ENCODE results near the gene GLIS1. TPM values are rescaled to one million over a fixed set of nuclear protein-coding genes. Genes with fewer than 3 reads are reported as not detected.

The GLIS1 gene
- total and polyA plus RNA-seq, 9 donors = 0.04 to 0.42 (median 0.08) TPM; not detected in 3

DNA sequence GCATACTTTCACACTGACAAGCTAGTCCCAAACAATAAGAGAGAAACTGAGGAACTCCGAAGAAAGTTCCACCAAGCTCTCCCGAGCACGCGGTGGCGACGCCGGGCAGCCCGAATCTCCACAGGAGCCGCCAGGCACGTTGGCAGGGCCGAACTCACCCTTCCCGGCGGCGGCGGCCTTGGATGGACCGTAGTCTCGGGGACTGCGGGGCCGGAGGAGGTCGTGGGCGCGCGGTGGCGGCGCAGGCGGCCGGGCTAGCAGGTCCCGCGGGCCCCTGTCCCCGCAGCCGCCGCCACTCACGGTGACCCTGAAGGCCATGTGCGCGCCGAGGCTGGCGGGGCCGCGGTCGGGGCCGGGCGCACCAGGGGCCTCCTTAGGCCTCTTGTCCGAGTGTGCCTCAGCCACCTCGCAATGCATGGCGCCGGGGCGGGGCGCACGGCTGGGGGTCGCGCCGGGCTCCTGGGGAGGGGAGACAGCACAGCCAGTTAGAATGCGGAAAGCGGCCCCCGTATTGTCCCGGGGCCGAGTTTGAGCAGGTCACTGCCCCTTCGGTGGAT is 1.2 kb downstream of the GLIS1 start:
- WGBS (ENCODE audit: insufficient coverage) = 5% methylated on average over 58 of the region's 58 CpGs
- H3K27ac ChIP-seq (ENCODE audit: low read length) = no peak overlapping the region
- no peak for DNase-seq
- no peaks in the 10 kb centered on the region for H3K36me3 ChIP-seq (ENCODE audit: control insufficient read depth, insufficient read depth, low read length)
- no peak overlapping the region for H3K4me3 ChIP-seq (ENCODE audit: low read length)
- H3K27me3 ChIP-seq (ENCODE audit: control insufficient read depth, insufficient read depth, low read length) = peaks cover 77% of the 10 kb centered on the region
- H3K4me1 ChIP-seq (ENCODE audit: control insufficient read depth, insufficient read depth, low read length) = peaks cover 17% of the 10 kb centered on the region
- peaks cover 1% of the 10 kb centered on the region for H3K9me3 ChIP-seq (replicated peaks; ENCODE audit: control insufficient read depth, low read depth, low read length)

DNA sequence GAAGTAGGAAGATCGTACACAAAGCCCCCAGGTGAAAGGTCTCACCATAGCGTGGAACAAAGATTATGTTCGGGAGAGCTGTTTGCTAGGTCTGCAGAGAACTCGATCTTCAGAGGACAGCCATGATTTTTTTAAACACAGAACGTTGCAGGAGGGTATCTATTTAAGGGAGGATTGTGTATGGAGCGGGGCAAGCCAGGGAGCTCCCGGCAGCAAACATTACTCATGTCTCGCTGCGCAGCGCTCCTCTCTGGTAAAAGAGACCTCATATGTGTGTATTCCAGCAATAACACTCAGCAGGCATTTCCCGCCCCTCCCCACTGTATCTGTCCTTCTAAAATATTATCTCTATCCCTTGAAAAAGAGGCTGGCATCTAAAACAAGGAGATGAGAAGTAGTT is 2.7 kb downstream of the GLIS1 start:
- H3K4me1 ChIP-seq (ENCODE audit: control insufficient read depth, insufficient read depth, low read length) = peaks cover 17% of the 10 kb centered on the region
- H3K27ac ChIP-seq (ENCODE audit: low read length) = no peak overlapping the region
- peaks cover 78% of the 10 kb centered on the region for H3K27me3 ChIP-seq (ENCODE audit: control insufficient read depth, insufficient read depth, low read length)
- H3K4me3 ChIP-seq (ENCODE audit: low read length) = no peak overlapping the region
- no peaks in the 10 kb centered on the region for H3K9me3 ChIP-seq (replicated peaks; ENCODE audit: control insufficient read depth, low read depth, low read length)
- DNase-seq = no peak
- H3K36me3 ChIP-seq (ENCODE audit: control insufficient read depth, insufficient read depth, low read length) = no peaks in the 10 kb centered on the region
- WGBS (ENCODE audit: insufficient coverage) = 64% methylated on average over 7 of the region's 11 CpGs

DNA sequence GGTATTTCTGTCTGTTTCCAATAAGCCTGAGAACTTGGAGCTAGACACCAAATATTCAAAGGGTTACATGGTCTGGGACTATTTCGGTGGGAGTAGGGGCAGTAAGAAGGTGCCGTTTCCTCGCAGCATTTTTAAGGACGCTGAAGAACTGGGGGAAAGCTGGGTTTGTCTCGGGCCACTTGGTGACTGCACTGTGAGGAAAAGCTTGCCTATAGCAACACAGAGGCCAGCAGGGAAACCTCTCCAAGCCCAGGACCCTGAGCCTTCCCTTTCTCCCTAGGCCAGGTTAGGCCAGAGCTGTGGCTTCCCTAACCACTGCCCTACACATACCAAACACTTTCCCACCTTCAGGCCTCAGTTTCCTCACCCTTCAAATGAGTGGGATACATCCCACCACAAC is 3.3 kb downstream of the GLIS1 start:
- H3K4me3 ChIP-seq (ENCODE audit: low read length) = no peak overlapping the region
- no peak for DNase-seq
- peaks cover 81% of the 10 kb centered on the region for H3K27me3 ChIP-seq (ENCODE audit: control insufficient read depth, insufficient read depth, low read length)
- H3K4me1 ChIP-seq (ENCODE audit: control insufficient read depth, insufficient read depth, low read length) = peaks cover 17% of the 10 kb centered on the region
- no peak overlapping the region for H3K27ac ChIP-seq (ENCODE audit: low read length)
- no peaks in the 10 kb centered on the region for H3K9me3 ChIP-seq (replicated peaks; ENCODE audit: control insufficient read depth, low read depth, low read length)
- no peaks in the 10 kb centered on the region for H3K36me3 ChIP-seq (ENCODE audit: control insufficient read depth, insufficient read depth, low read length)
- 59% methylated on average over 3 of the region's 5 CpGs for WGBS (ENCODE audit: insufficient coverage)

DNA sequence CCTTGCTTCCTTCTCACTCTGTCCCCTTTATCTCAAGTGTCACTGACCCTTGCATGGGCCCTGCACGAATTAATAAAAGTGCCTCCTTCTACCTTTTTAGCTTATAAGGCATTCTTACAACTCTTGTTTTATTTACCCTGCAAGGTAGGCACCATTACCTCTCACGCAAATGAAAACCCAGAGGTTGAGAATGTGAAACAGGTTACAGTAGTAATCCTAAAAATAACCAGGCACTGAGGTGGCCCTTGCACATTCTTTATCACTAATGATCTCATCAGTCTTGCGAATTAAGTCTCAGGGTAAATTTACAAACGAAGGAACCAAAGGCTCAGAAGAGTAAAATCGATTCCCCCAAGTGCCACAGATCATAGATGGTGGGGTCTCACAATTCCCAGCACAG is 3.7 kb downstream of the GLIS1 start:
- no peaks in the 10 kb centered on the region for H3K9me3 ChIP-seq (replicated peaks; ENCODE audit: control insufficient read depth, low read depth, low read length)
- peaks cover 17% of the 10 kb centered on the region for H3K4me1 ChIP-seq (ENCODE audit: control insufficient read depth, insufficient read depth, low read length)
- no peak overlapping the region for H3K27ac ChIP-seq (ENCODE audit: low read length)
- no peak overlapping the region for H3K4me3 ChIP-seq (ENCODE audit: low read length)
- H3K36me3 ChIP-seq (ENCODE audit: control insufficient read depth, insufficient read depth, low read length) = no peaks in the 10 kb centered on the region
- peaks cover 81% of the 10 kb centered on the region for H3K27me3 ChIP-seq (ENCODE audit: control insufficient read depth, insufficient read depth, low read length)
- no peak for DNase-seq
- WGBS (ENCODE audit: insufficient coverage) = 75% methylated on average over 2 of the region's 5 CpGs

DNA sequence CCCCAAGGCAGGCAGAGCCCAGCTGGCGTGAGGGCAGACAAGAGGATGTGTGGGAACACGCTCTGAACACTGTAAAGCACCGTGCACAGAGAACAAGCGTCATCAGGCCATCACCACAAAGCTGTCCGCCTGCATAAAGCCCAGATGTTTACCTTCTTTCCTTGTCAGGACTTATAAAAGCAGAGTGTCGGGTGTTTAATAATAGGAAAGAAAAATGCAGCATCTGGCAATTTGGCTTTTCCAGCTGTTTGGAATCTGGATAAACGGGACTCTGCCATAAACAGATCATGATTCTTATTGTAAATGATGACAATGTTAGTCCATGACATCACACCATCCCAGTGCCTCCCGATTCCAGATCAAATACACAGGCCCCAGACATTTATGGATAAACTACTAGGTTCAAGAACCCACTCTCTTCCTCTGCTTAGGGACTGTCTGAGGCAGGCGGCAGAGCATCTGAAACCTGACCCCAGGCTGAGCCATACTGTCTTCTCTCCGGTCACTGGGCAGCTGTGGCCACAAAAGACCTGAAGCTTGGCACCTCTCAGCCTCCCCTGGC is 4.2 kb downstream of the GLIS1 start:
- H3K4me3 ChIP-seq (ENCODE audit: low read length) = no peak overlapping the region
- WGBS (ENCODE audit: insufficient coverage) = 51% methylated on average over 4 of the region's 10 CpGs
- H3K27ac ChIP-seq (ENCODE audit: low read length) = no peak overlapping the region
- H3K27me3 ChIP-seq (ENCODE audit: control insufficient read depth, insufficient read depth, low read length) = peaks cover 79% of the 10 kb centered on the region
- peaks cover 14% of the 10 kb centered on the region for H3K4me1 ChIP-seq (ENCODE audit: control insufficient read depth, insufficient read depth, low read length)
- H3K9me3 ChIP-seq (replicated peaks; ENCODE audit: control insufficient read depth, low read depth, low read length) = no peaks in the 10 kb centered on the region
- DNase-seq = no peak
- no peaks in the 10 kb centered on the region for H3K36me3 ChIP-seq (ENCODE audit: control insufficient read depth, insufficient read depth, low read length)

DNA sequence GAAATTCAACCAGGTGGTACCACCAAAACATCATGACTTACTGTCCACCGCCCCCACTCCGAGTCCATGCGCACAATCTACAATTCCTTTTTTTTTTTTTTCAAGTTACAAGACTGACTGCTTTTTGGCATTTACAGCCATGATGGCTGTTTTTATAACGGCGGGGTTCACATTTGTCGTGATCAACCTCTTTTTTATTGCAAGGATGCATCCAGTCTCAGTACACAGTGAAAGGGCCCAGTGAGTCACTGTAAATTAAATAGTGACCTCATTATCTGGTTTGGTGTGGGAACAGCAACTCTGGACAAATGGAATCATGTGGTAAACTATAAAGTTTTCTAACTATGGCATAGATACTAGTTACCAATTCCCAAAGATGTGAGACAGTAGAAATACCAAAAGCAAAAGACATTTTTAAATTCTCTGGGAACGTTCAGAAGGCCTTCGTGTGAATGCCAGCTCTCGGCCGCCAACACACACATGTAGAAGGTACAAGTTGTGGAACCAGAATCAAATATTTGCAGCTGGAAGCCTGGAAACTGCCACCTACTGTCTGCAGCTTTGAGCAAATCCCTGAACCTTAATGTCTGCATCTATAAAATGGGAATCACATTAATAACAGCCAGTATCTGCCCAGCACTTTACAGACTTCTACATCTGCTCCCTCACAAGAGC is 4.9 kb downstream of the GLIS1 start:
- no peak for DNase-seq
- 87% methylated on average over 7 of the region's 10 CpGs for WGBS (ENCODE audit: insufficient coverage)

DNA sequence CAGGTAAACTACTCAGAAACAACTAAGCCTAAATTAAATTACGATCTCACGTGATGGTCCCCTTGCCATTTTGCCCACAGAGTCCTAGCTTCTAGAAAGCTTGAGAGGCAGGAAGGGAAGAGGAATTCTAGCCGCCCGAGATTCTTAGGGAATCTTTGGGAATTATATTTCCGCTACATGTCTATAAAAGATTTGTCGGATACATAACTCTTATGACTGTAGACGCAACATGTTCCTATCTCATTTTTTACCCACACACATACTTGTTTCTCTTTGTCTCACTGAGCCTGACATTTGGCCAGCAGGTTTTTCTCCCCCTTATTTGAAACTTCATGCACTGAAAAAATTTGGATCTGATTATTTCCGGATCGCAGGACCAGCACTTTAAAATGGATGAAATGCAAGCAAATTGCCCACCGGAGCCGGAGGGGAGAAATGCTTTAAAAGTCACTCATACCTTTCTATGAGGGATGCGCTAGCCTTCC is 5.5 kb downstream of the GLIS1 start:
- Histone ChIP-seq H3K4me3 (ENCODE audit: low read length) (no peak overlapping the region), H3K27ac (ENCODE audit: low read length) (no peak overlapping the region), H3K4me1 (ENCODE audit: control insufficient read depth, insufficient read depth, low read length) (peaks cover 6% of the 10 kb centered on the region), H3K9me3 (replicated peaks; ENCODE audit: control insufficient read depth, low read depth, low read length) (no peaks in the 10 kb centered on the region), H3K36me3 (ENCODE audit: control insufficient read depth, insufficient read depth, low read length) (no peaks in the 10 kb centered on the region), H3K27me3 (ENCODE audit: control insufficient read depth, insufficient read depth, low read length) (peaks cover 76% of the 10 kb centered on the region)
- WGBS (ENCODE audit: insufficient coverage) = 100% methylated on average over 1 of the region's 12 CpGs
- DNase-seq = no peak

More for the DNA sequence above, 4.9 kb downstream of the GLIS1 start:
- Histone ChIP-seq H3K9me3 (replicated peaks; ENCODE audit: control insufficient read depth, low read depth, low read length) (no peaks in the 10 kb centered on the region), H3K4me1 (ENCODE audit: control insufficient read depth, insufficient read depth, low read length) (peaks cover 10% of the 10 kb centered on the region), H3K27ac (ENCODE audit: low read length) (no peak overlapping the region), H3K27me3 (ENCODE audit: control insufficient read depth, insufficient read depth, low read length) (peaks cover 77% of the 10 kb centered on the region), H3K4me3 (ENCODE audit: low read length) (no peak overlapping the region), H3K36me3 (ENCODE audit: control insufficient read depth, insufficient read depth, low read length) (no peaks in the 10 kb centered on the region)

DNA sequence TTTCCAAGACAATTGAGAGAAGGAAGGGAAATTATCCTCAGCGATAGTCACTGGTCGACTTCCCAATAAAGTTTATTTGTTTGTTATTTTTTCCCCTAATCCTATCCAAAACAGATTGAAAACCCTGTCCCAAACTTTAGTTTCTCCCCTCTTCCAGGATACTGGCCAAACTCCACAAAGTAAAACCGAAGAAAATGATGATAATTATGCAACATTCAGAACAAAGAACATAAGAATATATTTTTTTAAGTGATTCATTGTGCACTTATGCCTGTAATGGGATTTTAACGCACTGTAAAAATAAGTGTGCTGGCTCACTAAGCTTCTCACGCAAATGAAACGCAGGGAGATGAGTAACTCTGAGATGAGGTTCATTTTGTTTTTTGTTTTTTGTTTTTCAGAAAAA is 6.0 kb downstream of the GLIS1 start:
- no CpG with 5 or more reads among the region's 6 CpGs for WGBS (ENCODE audit: insufficient coverage)
- Histone ChIP-seq H3K4me1 (ENCODE audit: control insufficient read depth, insufficient read depth, low read length) (peaks cover under 1% of the 10 kb centered on the region), H3K27me3 (ENCODE audit: control insufficient read depth, insufficient read depth, low read length) (peaks cover 71% of the 10 kb centered on the region), H3K36me3 (ENCODE audit: control insufficient read depth, insufficient read depth, low read length) (no peaks in the 10 kb centered on the region), H3K9me3 (replicated peaks; ENCODE audit: control insufficient read depth, low read depth, low read length) (no peaks in the 10 kb centered on the region), H3K4me3 (ENCODE audit: low read length) (no peak overlapping the region), H3K27ac (ENCODE audit: low read length) (no peak overlapping the region)
- no peak for DNase-seq

DNA sequence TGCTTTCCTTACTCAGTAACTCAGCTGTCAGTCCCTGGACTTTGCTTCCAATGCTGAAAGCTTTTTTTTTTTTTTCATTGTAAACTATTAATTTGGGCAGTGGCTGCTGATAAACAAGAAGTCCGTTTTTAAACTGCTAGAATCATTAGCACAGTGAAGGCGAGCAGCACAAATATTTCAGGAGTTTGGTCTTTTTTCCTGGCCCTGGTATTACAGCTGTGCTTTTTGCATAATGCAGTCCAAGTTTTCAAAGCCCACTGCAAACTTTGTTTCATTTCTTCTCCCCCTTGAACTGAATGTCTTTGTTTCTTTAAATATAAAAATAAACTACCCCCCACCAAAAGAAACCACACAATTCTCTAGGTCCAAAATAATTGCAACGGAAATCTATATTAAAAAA is 6.6 kb downstream of the GLIS1 start:
- Histone ChIP-seq H3K4me3 (ENCODE audit: low read length) (no peak overlapping the region), H3K4me1 (ENCODE audit: control insufficient read depth, insufficient read depth, low read length) (no peaks in the 10 kb centered on the region), H3K27ac (ENCODE audit: low read length) (no peak overlapping the region), H3K36me3 (ENCODE audit: control insufficient read depth, insufficient read depth, low read length) (no peaks in the 10 kb centered on the region), H3K27me3 (ENCODE audit: control insufficient read depth, insufficient read depth, low read length) (peaks cover 67% of the 10 kb centered on the region), H3K9me3 (replicated peaks; ENCODE audit: control insufficient read depth, low read depth, low read length) (no peaks in the 10 kb centered on the region)
- DNase-seq = no peak
- WGBS (ENCODE audit: insufficient coverage) = 20% methylated on average over 2 of the region's 3 CpGs

DNA sequence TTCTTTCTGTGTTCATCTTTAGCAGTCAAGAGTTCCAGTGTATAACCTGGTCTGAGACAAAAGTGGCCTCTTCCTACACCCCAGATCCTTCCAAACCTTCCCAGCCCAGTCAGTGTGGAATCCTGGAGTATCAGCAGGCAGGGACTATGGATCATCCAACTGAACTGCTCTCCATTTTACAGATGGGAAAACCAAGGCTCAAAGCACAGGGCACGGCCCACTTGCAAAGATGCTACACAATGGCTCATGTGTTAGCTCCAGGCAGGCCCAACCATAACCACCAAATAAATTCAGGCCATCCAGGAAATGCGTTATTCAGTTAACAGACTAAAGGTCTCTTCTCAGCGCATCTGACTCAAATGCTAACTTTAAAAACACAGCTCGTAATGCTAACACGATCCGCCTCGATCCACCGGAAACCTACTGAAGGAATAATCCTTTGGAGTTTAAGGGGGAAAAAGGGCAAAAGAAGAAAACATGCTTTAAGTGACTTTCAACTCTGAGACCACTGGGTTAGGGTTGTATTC is 7.1 kb downstream of the GLIS1 start:
- no peak overlapping the region for H3K4me3 ChIP-seq (ENCODE audit: low read length)
- peaks cover 64% of the 10 kb centered on the region for H3K27me3 ChIP-seq (ENCODE audit: control insufficient read depth, insufficient read depth, low read length)
- no peaks in the 10 kb centered on the region for H3K4me1 ChIP-seq (ENCODE audit: control insufficient read depth, insufficient read depth, low read length)
- H3K36me3 ChIP-seq (ENCODE audit: control insufficient read depth, insufficient read depth, low read length) = no peaks in the 10 kb centered on the region
- no peaks in the 10 kb centered on the region for H3K9me3 ChIP-seq (replicated peaks; ENCODE audit: control insufficient read depth, low read depth, low read length)
- DNase-seq = no peak
- H3K27ac ChIP-seq (ENCODE audit: low read length) = no peak overlapping the region
- WGBS (ENCODE audit: insufficient coverage) = 76% methylated on average over 2 of the region's 8 CpGs
